ENCODE data around the gene MEIS2. TPM values are rescaled to one million over a fixed set of nuclear protein-coding genes. Genes with fewer than 3 reads are reported as not detected.
A peak's percentile ranks its signal among the peaks of the same experiment; 100 is the strongest.

The MEIS2 gene
- total RNA-seq, 1 experiment from 2014 or later: 29.3 TPM

GRCh38 chr15:37041042-37041441, 59.3 kb downstream of the MEIS2 start:
- DNase-seq (ENCODE audit: low read depth): no peak

- no peak for DNase-seq (ENCODE audit: low read depth)
Observed at GRCh38 chr15:37040072-37040742, 60.1 kb downstream of the MEIS2 start.

GRCh38 chr15:37038716-37039106, 61.6 kb downstream of the MEIS2 start:
- no peak for DNase-seq (ENCODE audit: low read depth)

- DNase-seq (ENCODE audit: low read depth): no peak
Observed at GRCh38 chr15:37037850-37038715, 62.3 kb downstream of the MEIS2 start.

GRCh38 chr15:37037071-37037655, 63.2 kb downstream of the MEIS2 start:
- DNase-seq (ENCODE audit: low read depth): no peak

- no peak for DNase-seq (ENCODE audit: low read depth)
Observed at GRCh38 chr15:37034835-37035748, 65.3 kb downstream of the MEIS2 start.

GRCh38 chr15:37034392-37034791, 66.0 kb downstream of the MEIS2 start:
- DNase-seq (ENCODE audit: low read depth): no peak

- no peak for DNase-seq (ENCODE audit: low read depth)
Observed at GRCh38 chr15:37032091-37032775, 68.1 kb downstream of the MEIS2 start.

GRCh38 chr15:37031198-37031597, 69.2 kb downstream of the MEIS2 start:
- no peak for DNase-seq (ENCODE audit: low read depth)

GRCh38 chr15:37028625-37029296, 71.6 kb downstream of the MEIS2 start:
- no peak for DNase-seq (ENCODE audit: low read depth)

- DNase-seq (ENCODE audit: low read depth): no peak
Observed at GRCh38 chr15:37020852-37021251, 79.5 kb downstream of the MEIS2 start.

GRCh38 chr15:37019479-37020433, 80.6 kb downstream of the MEIS2 start:
- DNase-seq (ENCODE audit: low read depth): no peak

GRCh38 chr15:37017031-37017625, 83.2 kb downstream of the MEIS2 start:
- no peak for DNase-seq (ENCODE audit: low read depth)

GRCh38 chr15:37016231-37016630, 84.1 kb downstream of the MEIS2 start:
- DNase-seq (ENCODE audit: low read depth): no peak

GRCh38 chr15:37015451-37015850, 84.9 kb downstream of the MEIS2 start:
- DNase-seq (ENCODE audit: low read depth): no peak

- peak; percentile 54 for DNase-seq (ENCODE audit: low read depth)
Observed at GRCh38 chr15:37015035-37015434, 85.3 kb downstream of the MEIS2 start.

GRCh38 chr15:37014566-37014965, 85.8 kb downstream of the MEIS2 start:
- DNase-seq (ENCODE audit: low read depth): no peak

- no peak for DNase-seq (ENCODE audit: low read depth)
Observed at GRCh38 chr15:37014137-37014536, 86.2 kb downstream of the MEIS2 start.

- no peak for DNase-seq (ENCODE audit: low read depth)
Observed at GRCh38 chr15:37010595-37010994, 89.8 kb downstream of the MEIS2 start.
